Gastrocnemius medialis (tissue), 4 donors: ENCODE data around the gene RCAN1.

Source experiments
- CTCF ChIP-seq, 5 experiments: fragments of 450-650 bp in 3 of 5; fragments of 200-600 bp in 2 of 5; sonication (generic) in 2 of 5; IDR thresholded peaks in 4 of 5; conservative IDR thresholded peaks in 1 of 5; 1 replicate in 4 of 5; 2 replicates in 1 of 5; pipeline ENCODE4 v1.5.1; 2016 to 2019; ENCODE audit warnings: antibody characterized with exemption in 5 of 5, mild to moderate bottlenecking in 3 of 5, moderate library complexity in 3 of 5
- POLR2A ChIP-seq, 2 donors: fragments of 450-650 bp; IDR thresholded peaks; one replicate each; pipeline ENCODE4 v1.6.1; 2017; ENCODE audit warnings: antibody characterized with exemption in 2 of 2, mild to moderate bottlenecking in 2 of 2, moderate library complexity in 2 of 2

GRCh38 chr21:34599534-34600101, 15.3 kb downstream of the RCAN1 start:
- TF ChIP-seq CTCF (IDR thresholded peaks at IDR 0.05 in 4 of 5, conservative IDR thresholded peaks at IDR 0.05 in 1 of 5) (no peak), POLR2A (IDR thresholded peaks at IDR 0.05) (no peak)
